Measurements from ENCODE around the gene MYO3B.
"Not testable (repeated sequence)": the region's sequence is repeated elsewhere in the genome, so short reads cannot be mapped to it uniquely, and the experiment has no call there.

MYO3B gene

GRCh38 chr2:170610615-170611014 is 432.7 kb downstream of the MYO3B start:
- ChIA-PET POLR2A (interaction anchor here (0.7 kb wide), 1 partner anchor 737 kb away, joined by 3 read pairs; no protein-coding TSS in a partner anchor), CTCF (interaction anchor here (0.9 kb wide), 1 partner anchor 26 kb away, joined by 4 read pairs; no protein-coding TSS in a partner anchor)
- Histone ChIP-seq H3K4me1 (ENCODE audit: control insufficient read depth, insufficient read depth, low read length) (no peaks in the 10 kb centered on the region), H3K27ac (ENCODE audit: extremely low read depth, low read depth, low read length) (no peak overlapping the region), H3K9me3 (ENCODE audit: control insufficient read depth, insufficient read depth, low read depth, low read length) (no peaks in the 10 kb centered on the region), H3K4me3 (ENCODE audit: low read depth, low read length) (no peak overlapping the region), H3K36me3 (ENCODE audit: control insufficient read depth in 2 of 2, insufficient read depth in 1 of 2, low read length in 2 of 2) (no peaks in the 10 kb centered on the region)
- TF ChIP-seq ZNF645 (tag by site-specific recombination; IDR thresholded peaks at IDR 0.05): no peak
- no peak for TF ChIP-seq MEIS1 (CRISPR knock-in tag; IDR thresholded peaks at IDR 0.05; ENCODE audit: borderline replicate concordance)
- no peak for TF ChIP-seq SETDB1 (IDR thresholded peaks at IDR 0.05; ENCODE audit: insufficient read length, low read length)

GRCh38 chr2:170618948-170619347 is 441.0 kb downstream of the MYO3B start:
- H3K4me1 ChIP-seq (ENCODE audit: control insufficient read depth, insufficient read depth, low read length); H3K4me3 ChIP-seq (ENCODE audit: low read depth, low read length); H3K27ac ChIP-seq (ENCODE audit: extremely low read depth, low read depth, low read length); H3K36me3 ChIP-seq (ENCODE audit: control insufficient read depth in 2 of 2, insufficient read depth in 1 of 2, low read length in 2 of 2); H3K9me3 ChIP-seq (ENCODE audit: control insufficient read depth, insufficient read depth, low read depth, low read length); CTCF ChIA-PET; POLR2A ChIA-PET: not testable (repeated sequence)

GRCh38 chr2:170635094-170635493 is 457.1 kb downstream of the MYO3B start:
- H3K4me1 ChIP-seq (ENCODE audit: control insufficient read depth, insufficient read depth, low read length); H3K27ac ChIP-seq (ENCODE audit: extremely low read depth, low read depth, low read length): not testable (repeated sequence)

GRCh38 chr2:170639635-170640034 is 461.7 kb downstream of the MYO3B start:
- Histone ChIP-seq H3K4me1 (ENCODE audit: control insufficient read depth, insufficient read depth, low read length) (no peaks in the 10 kb centered on the region), H3K36me3 (ENCODE audit: control insufficient read depth in 2 of 2, insufficient read depth in 1 of 2, low read length in 2 of 2) (no peaks in the 10 kb centered on the region), H3K9me3 (ENCODE audit: control insufficient read depth, insufficient read depth, low read depth, low read length) (no peaks in the 10 kb centered on the region), H3K27ac (ENCODE audit: extremely low read depth, low read depth, low read length) (no peak overlapping the region), H3K4me3 (ENCODE audit: low read depth, low read length) (no peak overlapping the region)
- ChIA-PET CTCF (no interaction called here), POLR2A (no interaction called here)
- TF ChIP-seq PRDM2 (tag by site-specific recombination; IDR thresholded peaks at IDR 0.05; ENCODE audit: borderline replicate concordance) (no peak), ZNF658 (tag by site-specific recombination; IDR thresholded peaks at IDR 0.05) (no peak), ZNF449 (tag by site-specific recombination; IDR thresholded peaks at IDR 0.05) (no peak), ZNF830 (tag by site-specific recombination; IDR thresholded peaks at IDR 0.05; ENCODE audit: low read depth) (no peak), ZSCAN5A (tag by site-specific recombination; IDR thresholded peaks at IDR 0.05) (no peak), ZFP3 (tag by site-specific recombination; IDR thresholded peaks at IDR 0.05; ENCODE audit: low read depth) (no peak), ZNF248 (tag by site-specific recombination; IDR thresholded peaks at IDR 0.05) (no peak), ZNF19 (tag by site-specific recombination; IDR thresholded peaks at IDR 0.05; ENCODE audit: low read depth) (no peak), CTCF (tag by site-specific recombination; IDR thresholded peaks at IDR 0.05) (no peak), ZNF544 (tag by site-specific recombination; IDR thresholded peaks at IDR 0.05) (no peak)
- TF ChIP-seq, protein P1, sequence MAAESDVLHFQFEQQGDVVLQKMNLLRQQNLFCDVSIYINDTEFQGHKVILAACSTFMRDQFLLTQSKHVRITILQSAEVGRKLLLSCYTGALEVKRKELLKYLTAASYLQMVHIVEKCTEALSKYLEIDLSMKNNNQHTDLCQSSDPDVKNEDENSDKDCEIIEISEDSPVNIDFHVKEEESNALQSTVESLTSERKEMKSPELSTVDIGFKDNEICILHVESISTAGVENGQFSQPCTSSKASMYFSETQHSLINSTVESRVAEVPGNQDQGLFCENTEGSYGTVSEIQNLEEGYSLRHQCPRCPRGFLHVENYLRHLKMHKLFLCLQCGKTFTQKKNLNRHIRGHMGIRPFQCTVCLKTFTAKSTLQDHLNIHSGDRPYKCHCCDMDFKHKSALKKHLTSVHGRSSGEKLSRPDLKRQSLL (tag by site-specific recombination; IDR thresholded peaks at IDR 0.05): no peak

More at GRCh38 chr2:170635094-170635493, 457.1 kb downstream of the MYO3B start:
- H3K9me3 ChIP-seq (ENCODE audit: control insufficient read depth, insufficient read depth, low read depth, low read length); POLR2A ChIA-PET; CTCF ChIA-PET; H3K36me3 ChIP-seq (ENCODE audit: control insufficient read depth in 2 of 2, insufficient read depth in 1 of 2, low read length in 2 of 2); H3K4me3 ChIP-seq (ENCODE audit: low read depth, low read length): not testable (repeated sequence)

Data from HEK293 (cell line).